HG02981 (cell line): Measurements from ENCODE around the gene LSM4.

ENCODE experiments used
- ATAC-seq: cut with Tn5 transposase; IDR thresholded peaks from one replicate; pipeline ENCODE4 v1.9.1; 2021; ENCODE audit warnings: mild to moderate bottlenecking, moderate library complexity; ENCODE audit not compliant: unreplicated experiment

The LSM4 gene

DNA sequence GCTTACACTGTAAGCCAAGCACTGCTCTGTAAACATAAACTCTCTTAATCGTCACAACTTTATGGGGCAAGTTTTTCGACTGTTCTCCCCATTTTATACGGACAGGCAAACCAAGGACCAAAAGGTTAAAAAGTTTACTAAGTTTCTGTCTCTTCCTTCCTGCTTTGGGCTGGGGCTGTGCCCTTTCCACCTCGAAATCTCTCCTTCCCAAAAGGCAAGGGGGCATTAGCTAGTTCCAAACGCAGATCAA, 43.7 kb downstream of the LSM4 start:
- no peak for ATAC-seq

DNA sequence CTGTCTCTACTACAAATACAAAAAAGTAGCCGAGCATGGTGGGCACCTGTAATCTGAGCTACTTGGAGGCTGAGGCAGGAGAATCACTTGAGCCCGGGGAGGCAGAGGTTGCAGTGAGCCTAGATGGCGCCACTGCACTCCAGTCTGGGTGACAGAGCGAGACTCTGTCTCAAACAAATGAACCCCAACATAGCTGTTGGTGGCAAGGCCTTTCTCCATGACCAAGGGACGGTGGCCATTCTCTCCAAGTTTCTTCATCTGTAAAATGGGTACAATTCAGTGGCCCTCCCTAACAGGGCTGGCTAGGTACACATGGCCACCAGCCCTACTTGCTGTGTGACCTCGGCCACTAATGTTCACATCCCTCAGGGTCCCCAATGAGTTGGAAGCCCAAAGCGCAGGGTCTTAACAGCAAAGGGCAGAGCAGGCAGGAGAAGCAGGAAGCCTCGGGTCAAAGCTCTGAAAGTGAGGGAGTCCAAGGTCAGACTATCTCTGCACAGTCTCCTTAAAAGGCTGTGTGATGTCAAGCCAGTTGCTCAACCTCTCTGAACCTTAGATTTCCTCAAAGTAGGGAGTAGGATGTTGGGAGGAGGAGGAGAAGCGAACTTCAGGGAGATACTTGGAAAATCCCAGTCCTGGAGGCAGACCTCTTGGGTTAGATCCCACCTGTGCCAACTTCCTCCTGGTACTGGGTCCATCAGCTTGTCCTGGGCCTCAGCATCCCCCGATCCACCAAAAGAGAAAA, 44.2 kb downstream of the LSM4 start:
- ATAC-seq, result no peak

DNA sequence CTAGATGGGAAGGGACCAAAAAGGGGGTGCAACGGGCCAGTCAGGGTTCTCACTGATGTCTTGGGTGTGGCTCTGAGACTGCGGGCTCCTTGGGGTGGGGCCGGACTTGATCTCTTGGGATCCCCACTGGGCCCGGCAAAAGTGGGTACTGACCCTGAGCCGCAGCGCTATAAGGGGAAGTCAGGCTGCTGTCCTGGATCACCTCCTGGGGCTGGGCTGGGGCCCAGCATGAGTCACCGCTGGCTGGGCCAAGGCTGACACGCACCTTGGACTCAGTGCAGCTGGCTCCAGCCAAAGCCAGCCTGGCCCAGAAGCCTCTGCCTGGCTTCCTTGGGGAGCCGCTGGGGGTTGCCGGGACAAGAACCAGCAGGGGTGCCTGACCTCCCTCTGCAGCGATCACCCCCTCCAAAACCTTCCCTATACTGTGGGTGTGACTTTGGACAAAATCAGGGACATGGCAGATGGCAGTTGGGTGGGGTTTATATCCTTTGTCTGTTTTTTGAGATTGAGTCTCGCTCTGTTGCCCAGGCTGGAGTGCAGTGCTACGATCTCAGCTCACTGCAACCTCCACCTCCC, 48.0 kb downstream of the LSM4 start:
- ATAC-seq, result no peak

DNA sequence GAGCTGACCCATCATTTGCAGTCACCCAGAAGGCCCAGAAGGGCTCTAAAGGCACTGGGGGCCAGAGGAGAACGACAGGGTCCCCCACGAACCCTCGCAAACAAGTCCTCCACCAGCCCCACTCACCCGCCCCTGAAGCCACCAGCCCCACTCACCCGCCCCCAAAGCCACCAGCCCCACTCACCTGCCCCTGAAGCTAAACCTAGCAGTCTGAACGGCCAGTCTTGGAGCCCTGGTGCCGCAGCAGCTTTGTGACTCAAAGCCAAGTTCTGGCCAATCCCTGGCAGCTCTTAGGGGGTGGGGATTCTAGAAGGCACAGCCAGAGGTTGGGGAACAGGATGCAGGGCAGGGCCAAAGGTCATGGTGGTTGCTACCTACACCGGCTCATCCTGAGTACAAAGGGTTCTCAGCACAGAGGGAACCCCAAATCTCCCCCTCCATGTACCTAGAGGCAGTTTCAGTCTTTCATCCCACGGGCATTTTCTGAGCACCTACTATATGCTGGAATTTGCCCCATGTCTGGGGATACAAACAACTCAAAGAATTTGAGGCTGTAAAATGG, 48.6 kb downstream of the LSM4 start, which contains the start of gene IQCN:
IQCN (minus strand) TSS at position 234 of the 562 bp plus-strand sequence. CDS start 4,974 bp downstream, outside the sequence.
- ATAC-seq, result no peak

DNA sequence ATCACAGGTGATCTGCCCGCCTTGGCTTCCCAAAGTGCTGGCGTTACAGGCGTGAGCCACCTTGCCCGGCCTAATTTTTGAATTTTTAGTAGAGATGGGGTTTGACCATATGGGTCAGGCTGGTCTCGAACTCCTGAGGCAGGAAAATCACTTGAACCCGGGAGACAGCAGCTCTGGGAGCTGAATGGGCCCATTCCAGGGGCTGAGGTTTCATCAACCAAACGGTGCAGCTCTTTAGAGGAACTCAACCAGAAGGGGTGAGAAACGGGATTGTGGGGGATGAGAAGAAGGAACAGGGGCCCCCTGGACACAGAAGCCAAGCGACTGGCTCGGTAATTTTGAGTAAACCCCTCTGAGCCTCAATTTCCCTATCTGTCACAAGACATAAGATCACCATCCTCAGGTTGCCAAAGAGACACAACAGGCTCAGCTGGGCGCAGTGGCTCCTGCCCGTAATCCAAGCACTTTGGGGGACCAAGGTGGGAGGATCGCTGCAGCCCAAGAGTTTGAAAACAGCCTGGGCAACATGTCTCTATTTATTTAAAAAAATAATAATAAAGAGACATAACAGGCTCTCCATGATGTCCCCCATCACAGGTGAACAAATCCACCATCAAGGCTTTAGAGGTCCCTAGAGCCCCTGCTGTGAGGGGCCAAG, 49.2 kb downstream of the LSM4 start:
- ATAC-seq, result no peak

DNA sequence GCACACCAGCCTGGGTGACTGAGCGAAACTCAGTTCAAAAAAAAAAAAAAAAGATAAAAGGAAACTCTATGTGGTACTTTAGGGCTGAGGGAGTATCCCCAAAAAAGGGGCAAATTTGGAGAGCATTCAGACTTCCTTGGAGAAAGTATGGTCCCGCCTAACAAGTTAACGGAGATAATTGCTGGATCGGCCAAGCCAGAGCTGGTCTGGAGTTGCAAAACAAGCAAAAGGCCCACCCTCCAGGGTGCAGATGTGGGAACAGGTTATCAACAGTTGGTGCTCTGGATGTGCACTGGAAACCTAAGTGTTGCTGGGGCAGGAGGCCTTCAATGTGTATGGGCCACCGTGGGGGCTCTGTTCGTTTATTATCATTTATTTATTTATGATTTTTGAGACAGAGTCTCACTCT, 51.4 kb downstream of the LSM4 start:
- ATAC-seq, result no peak

DNA sequence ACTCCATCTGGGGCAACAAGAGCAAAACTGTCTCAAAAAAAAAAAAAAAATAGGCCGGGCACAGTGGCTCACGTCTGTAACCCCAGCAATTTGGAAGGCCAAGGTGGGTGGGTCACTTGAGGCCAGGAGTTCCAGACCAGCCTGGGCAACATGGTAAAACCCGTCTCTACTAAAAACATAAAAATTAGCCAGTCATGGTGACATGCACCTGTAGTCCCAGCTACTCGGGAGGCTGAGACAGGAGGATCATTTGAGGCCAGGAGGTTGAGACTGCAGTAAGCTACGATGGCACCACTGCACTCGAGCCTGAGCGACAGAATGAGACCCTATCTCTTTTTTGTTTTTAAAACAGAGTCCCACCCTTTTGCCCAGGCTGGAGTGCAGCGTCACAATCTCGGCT, 52.5 kb downstream of the LSM4 start:
- no peak for ATAC-seq

DNA sequence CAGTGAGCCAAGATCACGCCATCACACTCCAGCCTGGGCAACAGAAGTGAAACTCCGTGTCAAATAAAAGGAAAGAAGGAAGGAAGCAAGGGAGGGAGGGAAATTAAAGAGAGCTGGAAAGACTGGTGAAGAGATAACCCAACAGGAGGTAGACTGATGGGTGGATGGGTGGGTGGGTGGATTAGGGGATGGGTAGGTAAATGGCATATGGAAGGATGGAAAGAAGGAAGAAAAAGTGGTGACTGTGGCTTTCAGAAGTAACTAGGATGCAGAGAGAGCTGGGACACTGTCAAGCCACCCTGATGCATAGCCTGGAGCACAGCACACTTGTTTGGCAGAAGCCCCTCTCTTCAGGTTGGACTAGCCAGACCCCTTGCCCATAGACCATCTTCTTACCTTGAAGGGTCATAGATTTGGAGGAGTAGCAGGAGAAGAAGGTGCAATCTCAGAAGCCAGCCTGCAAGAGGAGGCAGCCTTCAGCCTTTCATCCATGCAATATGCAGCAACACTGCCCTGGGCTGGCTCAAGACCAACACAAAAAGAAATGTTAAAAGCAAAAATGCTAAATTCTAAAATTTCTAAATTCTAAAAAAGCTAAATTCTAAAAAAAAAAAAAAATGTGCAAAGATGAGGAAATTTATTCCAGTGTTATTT, 53.7 kb downstream of the LSM4 start:
- ATAC-seq, result no peak

DNA sequence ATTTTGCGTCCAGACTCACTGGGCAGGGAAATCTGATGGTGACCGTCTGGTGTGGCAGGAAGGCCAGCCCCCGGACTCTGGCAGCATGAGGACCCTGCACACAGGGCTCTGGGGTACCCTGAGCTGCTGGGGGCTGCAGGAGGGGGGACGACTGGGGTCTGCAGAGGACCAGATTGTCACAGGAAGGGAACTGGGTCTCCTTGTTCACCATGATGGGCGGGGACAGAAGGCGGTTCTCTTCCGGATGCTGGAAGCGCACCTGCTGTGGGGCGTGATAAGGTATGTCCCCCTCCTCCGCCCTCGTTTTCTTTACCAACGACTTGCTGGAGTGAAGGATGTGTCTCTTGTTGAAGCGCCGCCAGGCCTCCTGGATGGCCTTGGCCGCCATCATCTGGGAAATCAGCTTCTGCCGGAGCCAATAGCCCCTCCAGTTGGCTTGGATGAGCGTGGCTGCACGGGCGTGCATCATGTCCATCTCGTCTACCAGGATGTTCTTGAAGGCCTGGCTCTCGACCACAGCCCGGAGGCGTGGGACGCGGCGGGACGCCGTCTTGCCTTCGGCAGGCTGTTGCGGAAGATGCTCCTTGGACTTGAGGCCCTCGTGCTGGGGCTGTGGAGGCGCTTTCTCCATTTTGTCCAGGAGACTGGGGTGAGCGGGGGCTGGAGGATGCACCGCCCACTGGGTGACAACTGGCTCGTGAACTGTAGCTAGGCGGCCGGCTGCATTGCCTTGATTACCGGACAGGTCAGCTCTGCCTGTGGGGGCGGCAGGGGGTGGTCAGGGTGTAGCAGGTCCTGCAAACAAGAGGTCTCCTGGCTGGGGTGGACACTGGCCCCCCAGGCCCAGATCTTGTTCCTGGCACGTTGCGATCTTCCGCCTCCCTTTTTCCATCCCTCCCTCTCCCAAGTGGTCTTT, 55.8 kb downstream of the LSM4 start:
- ATAC-seq, result no peak

DNA sequence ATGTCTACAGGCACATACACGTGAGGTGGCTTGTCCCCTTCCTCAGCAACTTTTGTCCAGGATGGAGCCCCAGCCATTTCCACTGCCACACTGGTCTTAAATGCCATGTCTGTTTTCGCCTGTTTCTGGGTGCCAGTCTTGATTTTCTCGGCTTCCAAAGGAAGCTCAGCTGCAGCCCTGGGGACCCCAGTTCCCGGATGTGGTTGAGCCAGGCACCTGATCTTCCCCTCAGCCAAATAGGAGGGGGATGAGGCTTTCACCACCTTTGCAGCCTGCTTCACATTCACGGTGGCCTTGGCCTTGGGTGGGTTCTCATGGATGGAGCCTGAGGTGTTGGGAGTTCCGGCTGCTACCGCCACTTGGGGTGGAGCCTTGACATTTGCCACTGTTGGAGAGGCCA, 57.3 kb downstream of the LSM4 start:
- ATAC-seq, result no peak

DNA sequence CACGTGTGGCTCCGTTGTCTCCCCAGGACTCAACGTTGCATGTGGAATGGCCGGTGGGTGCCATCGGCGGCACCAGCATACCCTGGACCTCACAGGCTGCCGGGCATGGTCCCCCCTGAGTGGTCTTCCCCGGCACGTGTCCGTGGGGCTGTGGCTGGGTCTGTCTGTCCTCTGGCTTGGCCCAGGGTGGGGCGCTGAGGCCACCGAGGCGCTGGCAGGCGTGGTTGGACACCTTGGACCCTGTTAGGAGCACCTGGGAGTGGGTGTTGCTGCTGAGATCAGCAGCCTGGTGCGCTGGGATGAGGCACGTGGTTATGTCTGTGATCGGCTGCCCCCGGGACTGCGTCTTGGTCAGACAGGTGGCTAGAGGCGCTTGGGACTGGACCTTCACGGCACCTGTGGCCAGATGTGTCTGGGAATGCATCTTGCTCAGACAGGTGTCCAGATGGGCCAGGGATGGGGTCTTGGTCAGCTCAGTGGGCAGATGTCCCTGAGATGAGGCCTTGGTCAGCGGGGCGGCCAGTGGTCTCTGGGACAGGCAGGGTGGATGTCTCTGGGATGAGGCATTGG, 57.8 kb downstream of the LSM4 start:
- no peak for ATAC-seq

DNA sequence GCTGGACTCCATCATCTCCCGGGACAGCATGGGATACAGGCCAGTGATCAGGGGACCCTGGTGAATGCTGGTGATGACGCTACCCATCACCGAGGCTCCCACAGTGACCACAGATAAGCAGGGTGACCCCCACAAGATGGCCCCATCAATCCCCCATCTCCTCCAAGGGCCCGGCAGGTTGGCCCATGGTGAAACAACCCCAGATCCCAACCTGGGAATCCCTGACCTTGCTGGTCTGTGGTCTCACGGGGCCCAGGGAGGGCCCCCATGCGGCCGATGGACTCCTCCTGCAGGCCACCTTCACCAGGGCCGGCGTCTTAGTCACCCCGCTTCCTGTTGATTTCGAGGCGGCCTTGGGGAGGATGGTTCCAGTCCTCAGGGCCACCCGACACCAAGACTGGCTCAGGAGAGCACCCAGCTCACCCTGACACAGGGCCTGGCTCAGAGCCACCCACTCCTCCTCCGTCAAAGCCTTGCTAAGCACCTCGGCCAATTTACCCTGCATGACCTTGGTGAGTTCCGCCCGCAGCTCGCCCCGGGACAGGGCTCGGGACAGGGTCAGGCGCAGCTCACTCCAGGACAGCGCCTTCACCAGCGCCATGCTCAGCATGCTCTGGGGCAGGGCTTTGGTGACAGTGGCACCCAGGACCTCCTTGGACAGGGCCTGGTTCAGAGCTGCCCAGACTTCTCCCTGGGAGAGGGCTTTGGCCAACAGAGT, 58.6 kb downstream of the LSM4 start:
- ATAC-seq, result no peak

DNA sequence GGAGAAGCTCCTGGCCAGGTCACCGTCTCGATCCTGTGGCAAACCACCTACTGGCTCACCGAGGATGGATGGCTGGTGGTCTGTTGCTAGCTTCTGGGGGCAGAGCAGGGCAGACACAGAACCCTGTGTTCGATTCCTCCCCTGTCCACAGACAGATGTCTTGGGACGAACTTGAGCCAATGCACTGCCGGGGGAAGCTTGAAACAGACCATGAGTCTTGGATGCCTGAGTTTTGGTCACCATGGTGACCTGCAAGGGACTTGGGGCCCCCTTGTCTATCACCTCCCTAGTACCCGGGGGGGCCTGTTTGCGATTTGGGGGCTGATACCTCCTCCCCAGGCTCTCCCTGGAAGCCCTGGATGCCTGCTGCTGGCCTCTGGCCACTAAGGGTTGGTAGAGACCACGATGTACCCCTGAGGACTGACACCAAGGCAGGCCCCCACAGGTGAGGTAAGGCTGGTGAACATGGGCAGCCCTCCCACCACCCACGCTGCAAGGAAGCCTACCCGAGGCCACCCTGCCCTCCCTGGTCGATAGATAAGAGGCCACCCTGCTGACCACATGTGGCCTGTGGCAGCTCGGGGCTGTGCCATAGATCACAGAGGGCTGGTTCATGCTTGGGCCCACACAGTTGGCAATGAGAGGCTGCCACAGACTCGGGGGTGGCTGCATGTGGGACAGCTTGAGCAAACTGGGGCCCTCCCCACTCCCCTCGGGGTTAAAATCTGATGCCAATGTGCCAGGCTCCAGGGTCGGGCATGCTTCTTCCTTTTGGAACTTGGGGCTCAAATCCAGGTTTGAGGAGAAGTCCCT, 59.3 kb downstream of the LSM4 start:
- ATAC-seq, result no peak

DNA sequence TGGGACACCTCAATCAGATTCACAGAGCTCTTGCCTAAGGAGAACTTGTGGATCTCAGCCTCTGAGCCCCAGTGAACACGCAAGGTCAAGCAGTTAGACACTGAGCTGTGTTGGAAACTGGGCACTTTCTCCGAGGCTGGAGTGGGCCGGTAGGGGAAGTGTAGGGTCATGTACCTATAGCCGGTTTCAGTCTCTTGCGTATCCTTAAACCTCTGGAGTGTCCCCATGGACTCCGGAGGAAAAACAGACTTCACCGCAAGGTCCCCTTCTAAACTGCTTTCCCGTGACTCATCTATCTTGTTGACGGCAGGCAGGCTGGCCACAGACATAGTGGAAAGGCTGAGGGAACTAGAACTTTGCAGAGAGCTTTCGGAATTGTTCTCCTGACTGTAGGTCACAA, 60.0 kb downstream of the LSM4 start:
- no peak for ATAC-seq

DNA sequence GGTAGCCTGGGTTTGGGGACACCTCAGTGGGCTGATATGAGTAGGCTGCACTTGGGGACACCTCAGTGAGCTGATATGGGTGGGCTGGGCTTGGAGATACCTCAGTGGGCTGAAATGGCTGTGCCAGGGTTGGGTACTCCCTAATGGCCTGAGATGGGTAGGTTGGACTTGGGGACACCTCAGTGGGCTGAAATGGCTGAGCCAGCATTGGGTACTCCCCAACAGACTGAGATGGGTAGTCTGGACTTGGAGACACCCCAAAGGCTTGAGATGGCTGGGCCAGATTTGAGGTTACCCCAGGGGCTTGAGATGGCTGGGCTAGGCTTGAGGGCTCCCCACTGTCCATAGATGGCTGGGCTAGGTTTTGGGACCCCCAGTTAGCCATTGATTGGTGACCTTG, 60.7 kb downstream of the LSM4 start:
- no peak for ATAC-seq

DNA sequence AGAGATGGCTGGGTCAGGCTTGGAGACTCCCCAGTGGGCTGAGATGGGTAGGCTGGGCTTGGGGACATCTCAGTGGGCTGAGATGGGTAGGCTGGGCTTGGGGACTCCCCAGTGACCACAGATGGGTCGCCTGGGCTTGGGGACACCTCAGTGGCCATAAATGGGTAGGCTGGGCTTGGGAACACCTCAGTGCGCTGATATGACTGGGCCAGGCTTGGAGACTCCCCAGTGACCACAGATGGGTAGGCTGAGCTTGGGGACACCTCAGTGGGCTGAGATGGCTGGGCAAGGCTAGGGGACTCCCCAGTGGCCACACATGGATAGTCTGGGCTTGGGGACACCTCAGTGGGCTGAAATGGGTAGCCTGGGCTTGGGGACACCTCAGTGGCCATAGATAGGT, 61.4 kb downstream of the LSM4 start:
- no peak for ATAC-seq

DNA sequence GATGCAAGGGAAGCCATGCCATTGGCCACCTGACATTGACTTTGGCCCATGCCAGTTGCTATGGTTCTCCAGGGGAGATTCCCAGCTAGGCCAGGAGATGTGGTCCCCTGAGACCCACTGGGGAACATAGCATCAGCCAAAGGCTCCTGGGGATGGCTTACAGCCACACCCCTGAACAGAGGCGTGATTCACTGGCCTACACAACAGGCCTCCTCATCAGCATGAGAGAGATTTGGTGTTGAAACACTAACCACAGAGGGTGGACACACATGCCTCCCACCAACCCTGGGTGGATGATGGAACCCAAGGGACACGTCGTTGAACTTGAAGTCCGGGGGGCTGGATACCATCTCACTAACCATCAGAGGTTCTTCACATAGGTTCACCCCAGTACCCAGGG, 63.0 kb downstream of the LSM4 start:
- no peak for ATAC-seq

DNA sequence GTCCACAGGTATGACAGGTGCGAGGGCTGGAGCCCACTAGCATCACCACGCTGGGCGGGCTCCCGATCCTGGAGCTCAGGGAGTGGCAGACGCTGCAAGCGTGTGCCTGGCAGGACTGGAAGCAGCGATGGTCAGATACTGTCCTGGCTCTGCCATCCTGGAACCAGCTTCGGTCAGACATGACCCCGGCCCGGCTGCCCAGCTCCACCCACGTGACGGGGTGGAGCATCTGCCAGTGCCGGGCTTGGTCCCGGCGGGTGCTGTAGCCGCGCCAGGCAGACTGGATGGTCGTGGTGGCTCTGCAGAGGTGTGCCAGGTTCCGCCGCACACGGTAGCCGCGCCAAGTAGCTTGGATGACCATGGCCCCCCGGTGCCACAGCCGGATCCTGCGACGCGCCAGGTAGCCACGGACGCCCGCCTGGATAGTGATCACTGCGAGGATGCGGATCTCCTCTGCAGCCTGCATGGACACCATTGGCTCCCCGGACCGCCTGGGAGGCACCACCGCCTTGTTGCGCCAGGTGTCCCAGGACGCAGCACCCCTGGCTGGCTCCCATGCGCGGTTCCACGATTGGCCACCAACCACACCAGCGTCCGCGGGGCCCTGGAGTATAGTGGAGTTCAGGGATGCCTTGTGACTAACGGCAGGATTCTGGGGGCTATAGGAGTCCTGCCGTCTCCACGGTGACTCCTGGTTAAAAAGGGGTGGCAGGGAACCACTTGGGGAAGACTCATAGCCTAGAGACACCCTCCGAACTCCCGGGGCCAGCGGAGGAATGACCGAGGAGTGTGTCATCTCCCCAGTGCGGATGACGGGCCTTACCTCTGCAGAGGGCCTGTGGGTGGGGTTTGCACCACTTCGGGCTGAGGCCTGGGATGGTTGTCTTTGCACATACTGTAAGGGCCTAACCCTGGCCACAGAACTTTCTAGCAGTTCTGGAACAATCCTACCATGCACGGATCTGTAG, 65.1 kb downstream of the LSM4 start:
- no peak for ATAC-seq
